Suppressor macrophage treated with lipopolysaccharide for 4 hours (primary cell): ENCODE measurements around the gene PHF19.

Experiments
- DNase-seq: peaks from one replicate; pipeline ENCODE4 v3.0.0-alpha.2; 2020

The PHF19 gene

GRCh38 chr9:120912958-120913646, 36.1 kb upstream of the PHF19 start:
- DNase-seq: no peak

DNA sequence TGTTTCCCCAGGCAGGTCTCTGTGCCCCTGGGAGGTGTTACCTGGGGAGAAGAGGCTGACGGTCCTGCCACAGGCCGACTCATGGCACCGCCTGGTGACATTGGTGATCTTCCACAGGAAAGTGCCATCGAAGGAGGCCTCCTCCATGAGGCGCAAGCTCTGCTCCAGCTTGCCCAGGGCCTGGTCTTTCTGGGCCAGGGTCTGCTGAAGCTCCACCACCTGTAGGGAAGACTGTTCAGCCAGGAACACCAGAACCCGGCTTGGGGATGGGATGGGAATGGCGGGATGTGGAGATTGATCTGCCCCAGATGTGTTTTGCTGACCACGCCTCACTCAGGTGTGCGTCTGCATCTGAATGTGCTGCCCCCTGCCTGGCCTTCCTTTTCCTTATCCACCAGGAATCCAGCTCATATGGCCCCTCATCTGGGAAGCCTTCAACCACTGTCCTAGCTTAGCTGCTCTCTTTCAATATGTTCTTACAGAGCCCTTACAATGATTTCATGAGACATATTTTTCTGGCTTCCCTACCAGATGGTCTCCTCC, 34.4 kb upstream of the PHF19 start:
- DNase-seq: no peak

GRCh38 chr9:120910643-120911042, 33.7 kb upstream of the PHF19 start:
- DNase-seq: no peak

- no peak for DNase-seq
Measured at GRCh38 chr9:120909904-120910303, 32.9 kb upstream of the PHF19 start.

- no peak for DNase-seq
Measured at GRCh38 chr9:120905315-120906164, 28.6 kb upstream of the PHF19 start.

DNA sequence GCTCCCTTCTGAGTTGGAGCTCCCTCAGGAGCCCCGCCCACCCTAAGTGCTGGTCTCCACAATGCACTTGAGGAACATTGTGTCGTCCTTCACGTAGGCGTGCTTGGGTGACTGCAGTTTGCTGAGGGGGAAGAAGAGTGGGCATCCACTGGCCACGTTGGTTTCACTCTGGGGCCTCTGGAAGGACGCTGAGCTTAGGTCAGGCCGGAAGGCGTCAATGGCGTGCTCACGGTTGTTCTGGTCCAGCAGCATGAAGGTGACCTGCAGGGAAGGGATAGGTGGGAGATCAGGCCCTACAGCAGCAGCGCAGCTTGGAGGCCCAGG, 28.0 kb upstream of the PHF19 start:
- DNase-seq: no peak

DNA sequence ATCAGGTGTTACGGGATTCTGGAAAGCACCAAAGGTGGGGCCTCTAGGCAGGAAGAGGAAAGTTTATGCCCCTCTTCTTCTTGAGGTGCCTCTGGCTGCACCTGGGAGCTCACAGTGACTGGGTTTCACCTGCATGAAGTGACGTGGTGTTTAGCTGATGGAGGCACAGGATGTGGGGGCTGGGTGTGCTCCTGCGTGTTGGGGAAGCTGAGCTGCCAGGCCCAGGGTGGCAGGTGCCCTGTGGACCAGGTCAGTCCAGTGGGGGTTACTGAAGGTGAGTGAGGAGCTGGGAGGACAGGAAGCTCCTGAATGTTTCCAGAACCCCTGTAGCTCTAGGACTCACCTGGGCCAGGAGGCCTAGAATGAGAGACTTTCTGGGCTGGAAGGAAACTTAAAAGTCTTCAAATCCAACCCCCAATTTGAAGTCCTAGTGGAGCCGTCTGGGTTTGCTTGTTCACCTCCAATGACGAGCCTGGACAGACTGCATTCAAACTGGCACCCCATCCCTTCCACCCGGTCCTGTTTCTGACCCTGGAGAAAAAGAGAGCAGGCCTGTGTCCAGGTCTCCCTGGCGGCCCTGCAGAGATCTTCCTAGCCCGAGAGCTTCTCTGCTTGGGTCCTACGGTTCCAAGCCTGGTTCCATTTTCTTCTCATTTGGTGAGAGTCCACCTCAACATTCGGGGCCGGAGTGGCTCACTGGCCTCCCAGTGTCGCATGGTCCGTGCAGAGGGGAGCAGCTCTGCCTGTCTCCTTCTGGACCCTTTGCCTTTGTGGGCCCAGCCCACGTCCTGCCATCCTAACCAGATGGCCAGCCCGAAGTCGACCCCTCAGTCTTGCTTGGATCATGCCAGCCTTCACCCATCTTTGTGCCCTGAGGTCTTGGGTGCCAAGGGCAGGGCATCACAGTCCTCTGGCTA, 27.3 kb upstream of the PHF19 start:
- DNase-seq: no peak

DNA sequence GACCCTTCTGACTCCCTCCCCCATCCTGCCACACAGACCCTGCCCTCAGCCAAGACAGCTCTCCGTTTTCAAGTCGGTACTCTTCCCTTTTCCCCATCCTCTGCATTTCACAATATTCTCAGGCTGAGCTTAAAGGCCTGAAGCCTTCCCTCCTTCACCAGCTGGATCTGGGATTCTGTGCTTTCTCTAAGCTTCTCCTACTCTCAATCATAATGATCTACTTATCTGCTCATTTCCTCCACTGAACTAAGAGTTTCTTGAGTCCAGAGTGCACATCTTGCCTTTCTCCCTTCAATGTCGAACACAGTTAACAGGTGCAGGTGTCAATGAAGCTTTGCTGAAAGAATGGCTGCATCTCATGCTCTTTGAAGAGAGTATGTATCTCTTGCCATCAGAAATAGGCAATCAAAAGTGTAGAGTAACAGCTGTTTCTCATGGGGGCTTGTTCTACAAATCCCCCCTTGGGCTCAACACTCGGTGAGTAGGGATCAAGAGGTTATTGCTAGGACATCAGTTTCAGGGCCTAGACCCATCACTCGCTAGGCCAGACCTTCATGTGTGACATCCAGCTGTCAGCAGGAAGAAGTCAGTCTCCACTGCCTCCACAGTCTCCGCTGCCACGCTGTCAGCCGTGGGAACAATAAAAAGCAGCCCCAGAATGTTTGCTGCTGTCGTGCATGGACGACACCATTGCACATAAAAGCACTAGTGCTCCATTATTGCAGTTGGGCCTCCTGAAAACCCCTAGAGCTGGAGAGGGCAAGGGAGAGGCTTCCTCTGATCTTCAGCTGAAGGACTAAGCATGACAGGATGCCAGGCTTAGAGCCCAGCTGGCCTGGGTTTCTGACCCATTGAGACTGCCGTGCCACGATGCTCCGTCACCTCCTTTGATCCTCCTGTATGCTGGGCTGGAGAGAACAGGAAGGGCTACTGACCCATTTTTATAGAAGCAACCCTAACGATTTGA, 25.9 kb upstream of the PHF19 start:
- DNase-seq: no peak

DNA sequence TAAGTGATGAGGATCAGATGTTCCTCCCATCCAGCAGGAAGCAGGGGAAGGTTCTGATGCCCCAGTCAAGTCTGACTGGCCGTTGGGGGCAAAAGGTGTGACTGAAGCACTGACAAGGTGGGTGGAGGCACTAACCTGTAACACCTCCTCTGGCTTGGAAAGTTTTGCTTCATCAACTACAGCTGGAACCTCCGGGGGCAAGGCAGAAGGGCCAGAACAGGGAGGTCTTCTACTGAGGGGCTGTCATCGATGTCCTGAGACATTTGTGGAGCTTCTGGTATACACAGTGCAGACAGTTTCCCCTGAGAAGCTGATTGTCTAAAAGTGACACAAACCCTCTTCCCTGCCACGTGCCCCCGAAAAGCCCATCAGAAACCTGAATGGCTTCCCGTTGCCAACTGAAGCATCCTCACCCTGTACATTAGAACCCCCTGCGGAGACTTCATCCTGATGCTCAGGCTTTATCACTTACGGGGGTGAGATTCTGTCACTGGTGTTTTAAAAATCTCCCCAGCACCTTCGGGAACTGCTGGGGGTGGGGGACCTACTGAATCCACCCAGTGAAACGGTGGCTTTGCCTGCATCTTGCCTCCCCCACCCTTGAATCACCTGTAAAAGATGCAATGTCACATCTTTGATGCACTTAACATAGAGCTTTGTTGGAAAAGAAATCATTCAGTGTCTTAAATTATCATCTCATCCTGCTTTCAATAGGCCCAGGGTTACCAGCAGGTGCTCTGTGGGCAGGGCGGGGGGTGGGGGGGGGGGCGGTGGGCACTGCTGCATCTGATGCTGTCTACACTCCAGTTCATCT, 25.0 kb upstream of the PHF19 start:
- DNase-seq: no peak

GRCh38 chr9:120900824-120901223, 23.8 kb upstream of the PHF19 start:
- DNase-seq: no peak

DNA sequence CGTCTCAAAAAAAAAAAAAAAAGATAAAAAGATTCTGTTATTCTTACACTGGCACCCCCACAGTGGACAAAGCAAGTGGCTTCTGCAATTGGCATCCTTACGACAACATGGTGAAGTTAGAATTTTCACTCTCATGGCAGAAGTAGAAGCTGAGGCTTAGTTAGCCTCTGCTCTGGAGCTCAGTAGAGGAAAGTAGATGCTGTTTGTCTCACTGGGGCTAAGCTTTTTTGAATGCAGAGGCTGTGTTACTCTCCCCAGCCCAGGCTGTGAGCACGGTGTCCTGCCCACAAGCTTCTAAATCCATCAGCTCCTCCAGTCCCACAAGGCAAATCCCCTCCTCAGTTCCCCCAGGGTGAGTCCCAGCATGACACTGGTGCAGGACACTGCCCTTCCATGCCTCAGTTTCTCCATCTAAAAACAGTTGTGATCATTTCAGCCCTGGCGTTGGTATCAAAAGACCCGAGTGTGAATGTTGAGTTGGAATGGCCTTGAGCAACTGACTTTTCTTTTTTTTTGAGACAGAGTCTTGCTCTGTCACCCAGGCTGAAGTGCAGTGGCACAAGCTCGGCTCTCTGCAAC, 22.6 kb upstream of the PHF19 start:
- DNase-seq: no peak

- DNase-seq: no peak
Measured at GRCh38 chr9:120898396-120898795, 21.4 kb upstream of the PHF19 start.

GRCh38 chr9:120895951-120896350, 19.0 kb upstream of the PHF19 start:
- no peak for DNase-seq

DNA sequence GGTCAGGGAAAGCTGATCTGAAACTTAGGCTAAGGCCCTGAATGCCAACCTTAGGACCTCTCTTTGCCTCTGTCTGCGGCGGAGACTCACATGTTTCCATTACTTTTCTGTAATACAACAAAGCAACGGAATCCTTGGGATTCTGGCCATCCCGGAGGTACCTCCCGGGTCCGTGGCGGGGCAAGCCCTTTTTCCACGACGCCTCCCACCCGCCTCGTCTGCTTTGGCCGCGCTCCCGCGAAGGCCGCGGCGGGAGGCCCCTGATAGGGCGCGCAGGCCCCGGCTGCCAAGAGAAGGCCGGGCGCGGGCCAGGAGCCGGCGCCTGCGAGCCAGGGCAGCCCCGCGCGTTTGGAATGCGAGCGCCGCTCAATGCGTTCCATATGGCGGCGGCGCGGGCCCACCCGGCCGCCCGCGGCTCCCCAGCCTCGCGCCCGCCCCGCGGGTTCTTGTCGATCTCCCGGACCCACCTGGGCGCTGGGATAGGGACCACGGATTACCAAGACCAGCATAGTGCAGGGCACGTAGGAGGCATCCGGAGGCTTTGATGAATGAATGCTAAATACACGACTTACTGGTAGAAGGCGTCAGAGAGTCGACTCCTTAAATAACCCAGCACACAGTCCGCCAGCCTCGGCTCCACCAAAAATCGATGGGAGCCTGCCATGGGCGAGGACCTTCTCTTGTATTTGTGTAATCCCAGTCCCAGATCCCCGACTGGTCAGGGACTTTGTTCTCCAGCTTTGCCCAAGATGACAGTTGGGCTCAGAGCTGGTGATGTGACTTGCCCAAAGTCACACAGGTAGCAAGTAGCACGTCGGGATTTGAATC, 17.5 kb upstream of the PHF19 start:
- no peak for DNase-seq

DNA sequence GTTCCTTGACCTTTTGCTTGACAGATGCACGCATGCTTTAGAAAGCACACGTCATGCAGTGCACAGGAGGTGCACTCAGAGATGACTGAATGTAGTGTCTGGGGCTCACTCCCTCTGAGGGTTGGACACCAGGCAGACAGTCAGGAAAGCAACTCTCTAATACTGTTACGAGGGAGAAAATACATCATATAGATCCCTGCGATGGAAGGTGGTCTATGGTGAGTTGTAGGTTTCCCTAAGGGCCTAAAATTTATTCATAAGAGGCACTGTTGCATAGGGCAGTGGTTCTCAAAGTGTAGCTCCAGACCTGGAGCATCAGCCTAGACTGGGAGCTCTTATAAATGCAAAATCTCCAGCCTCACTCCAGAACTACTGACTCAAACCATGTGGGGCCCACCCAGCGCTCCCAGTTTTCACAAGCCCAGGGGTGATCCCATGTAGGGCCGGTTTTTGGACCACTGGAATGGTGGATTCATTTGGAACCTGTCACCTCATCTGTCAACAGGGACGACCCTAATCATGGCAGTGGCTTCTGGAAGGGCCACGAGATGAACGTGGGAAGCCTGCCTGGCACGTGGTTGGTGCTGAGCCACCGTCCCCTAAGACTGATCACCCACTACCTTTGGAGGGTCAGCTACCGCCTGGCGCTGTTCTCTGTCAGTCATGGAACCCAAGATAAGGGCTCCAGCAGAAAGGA, 16.8 kb upstream of the PHF19 start:
- DNase-seq: no peak

DNA sequence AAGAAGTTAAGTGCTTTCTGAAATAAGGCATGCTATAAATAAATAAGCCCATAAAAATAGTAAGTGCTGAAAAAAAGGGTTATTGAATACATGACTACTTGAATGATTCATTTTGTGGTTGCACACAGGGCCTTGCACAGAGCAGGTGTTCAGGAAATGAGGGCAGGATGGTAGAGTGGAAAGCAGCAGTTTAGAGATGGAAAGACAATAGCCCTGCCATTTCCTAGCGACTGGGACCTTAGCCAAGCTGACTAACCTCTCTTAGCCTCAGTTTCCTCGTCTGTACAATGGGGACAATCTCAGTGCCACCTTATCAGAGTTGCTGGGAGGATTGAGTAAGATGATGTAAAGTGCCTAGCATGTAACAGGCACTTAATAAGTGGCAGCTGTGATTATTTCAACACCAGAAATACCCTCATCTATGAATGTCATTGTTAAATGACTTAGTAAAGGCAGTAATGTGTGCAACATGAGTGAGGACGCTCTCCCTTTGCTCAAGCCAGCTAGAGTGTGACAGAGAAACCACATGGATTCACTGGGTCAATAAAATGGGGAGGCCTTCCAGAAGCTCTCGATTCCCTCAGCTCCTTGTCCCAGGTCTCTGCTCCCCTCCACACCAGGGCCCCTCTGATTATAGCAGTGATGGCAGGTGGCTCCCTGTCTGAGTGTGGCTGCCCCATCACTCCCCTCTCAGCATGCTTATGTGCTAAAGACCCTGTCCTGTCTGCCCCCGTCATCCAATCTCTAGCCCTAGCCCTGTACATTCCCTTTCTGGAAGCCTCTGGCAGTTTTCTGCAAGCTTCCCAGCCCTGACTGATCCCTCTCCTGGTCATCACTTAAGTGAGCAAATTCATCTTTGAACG, 16.0 kb upstream of the PHF19 start:
- no peak for DNase-seq

GRCh38 chr9:120891884-120892747, 15.1 kb upstream of the PHF19 start:
- DNase-seq: no peak
